ENCODE measurements around the gene ARFGAP2.

DNA sequence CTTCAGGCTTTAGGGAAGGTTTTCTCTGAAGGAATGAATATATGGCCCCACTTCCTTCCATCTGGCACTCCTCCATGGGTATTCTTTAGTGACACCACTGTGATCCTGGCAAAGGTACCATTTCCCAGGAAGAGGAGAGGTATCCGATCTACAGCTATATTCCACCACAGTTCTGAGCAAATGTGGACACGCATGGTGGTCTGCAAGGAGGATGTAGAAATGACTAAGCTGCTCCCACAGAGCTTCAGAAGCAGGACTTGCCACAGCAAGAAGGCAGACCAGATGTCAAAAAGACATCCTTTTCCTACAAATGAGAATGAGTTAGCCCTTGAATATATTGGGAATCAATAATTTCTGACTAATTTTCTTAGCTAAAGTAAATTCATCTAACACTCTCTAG is 45.5 kb downstream of the ARFGAP2 start:
- TF ChIP-seq POLR2AphosphoS5 (IDR thresholded peaks at IDR 0.05; ENCODE audit: borderline replicate concordance, low read depth, low read length) (no peak), EZH2 (IDR thresholded peaks at IDR 0.05) (no peak)
